HG03565 (cell line): Measurements from ENCODE around the gene RBKS.
"Not testable (repeated sequence)": the region's sequence is repeated elsewhere in the genome, so short reads cannot be mapped to it uniquely, and the experiment has no call there.

Experiments
- ATAC-seq: cut with Tn5 transposase; IDR thresholded peaks from one replicate; pipeline ENCODE4 v1.9.1; 2021; ENCODE audit warnings: mild to moderate bottlenecking, moderate library complexity; ENCODE audit not compliant: unreplicated experiment

Gene RBKS

DNA sequence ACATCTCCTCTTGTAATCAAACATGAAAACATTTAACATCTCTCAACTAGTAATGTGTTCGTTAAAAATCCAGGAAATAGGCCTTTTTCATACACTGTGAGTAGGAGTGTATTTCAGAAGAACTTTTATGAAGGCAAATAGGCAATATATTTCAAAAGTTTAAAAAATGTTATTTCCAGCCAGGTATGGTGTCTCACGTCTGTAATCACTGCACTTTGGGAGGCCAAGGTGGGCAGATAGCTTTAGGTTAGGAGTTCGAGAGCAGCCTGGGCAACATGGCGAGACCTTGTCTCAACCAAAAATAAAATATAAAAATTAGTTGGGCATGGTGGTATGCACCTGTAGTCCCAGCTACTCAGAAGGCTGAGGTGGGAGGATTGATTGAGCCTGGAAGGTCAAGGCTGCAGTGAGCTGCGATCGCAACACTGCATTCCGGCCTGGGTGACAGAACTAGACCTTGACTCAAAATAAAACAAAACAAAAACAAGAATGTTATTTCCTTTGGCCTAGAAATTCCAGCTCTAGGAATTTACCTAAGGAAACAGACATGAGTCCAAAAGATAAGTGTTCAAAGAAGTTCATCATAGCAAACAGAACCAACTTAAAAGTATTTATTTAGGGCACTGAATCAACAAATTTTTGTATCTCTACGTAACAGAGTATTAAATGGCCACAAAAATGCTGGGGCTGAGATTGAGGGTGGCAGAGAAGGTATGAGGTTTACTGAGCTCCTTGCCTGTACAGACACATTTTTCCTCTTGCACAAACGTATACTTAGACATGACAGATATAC lies 14.9 kb downstream of the RBKS start:
- no peak for ATAC-seq

DNA sequence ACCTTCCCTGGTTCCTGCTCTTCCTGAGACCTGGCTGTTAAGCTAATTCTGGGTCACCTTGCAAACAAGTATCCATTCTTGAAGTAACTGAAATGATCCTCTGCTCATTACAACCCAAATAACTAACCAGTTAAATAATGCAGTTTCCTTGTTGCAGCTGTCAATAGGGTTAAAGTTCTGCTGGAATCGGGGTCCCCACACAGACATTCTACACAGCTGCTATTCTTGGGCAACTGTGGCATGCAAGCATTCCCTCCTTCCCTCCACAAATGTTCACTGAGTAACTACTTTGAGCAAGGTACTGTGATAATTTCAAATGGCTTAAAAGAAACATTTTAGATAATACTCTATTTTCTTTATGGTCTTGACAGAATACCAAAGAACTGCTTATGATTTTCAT lies 17.1 kb downstream of the RBKS start:
- no peak for ATAC-seq

DNA sequence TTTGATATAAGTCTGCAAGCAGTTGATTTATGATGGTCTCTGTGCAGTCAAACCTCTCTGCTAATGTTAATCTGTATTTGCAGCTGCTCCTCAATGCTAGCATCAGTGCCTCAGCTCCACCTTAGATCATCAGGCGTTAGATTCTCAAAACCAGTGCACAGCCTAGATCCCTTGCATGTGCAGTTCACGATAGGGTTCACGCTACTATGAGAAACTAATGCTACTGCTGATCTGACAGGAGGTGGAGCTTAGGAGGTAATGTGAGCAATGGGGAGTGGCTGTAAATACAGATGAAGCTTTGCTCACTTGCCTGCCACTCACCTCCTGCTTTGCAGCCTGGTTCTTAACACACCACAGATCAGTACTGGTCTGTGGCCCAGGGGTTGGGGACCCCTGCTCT lies 18.4 kb downstream of the RBKS start:
- ATAC-seq, result no peak

DNA sequence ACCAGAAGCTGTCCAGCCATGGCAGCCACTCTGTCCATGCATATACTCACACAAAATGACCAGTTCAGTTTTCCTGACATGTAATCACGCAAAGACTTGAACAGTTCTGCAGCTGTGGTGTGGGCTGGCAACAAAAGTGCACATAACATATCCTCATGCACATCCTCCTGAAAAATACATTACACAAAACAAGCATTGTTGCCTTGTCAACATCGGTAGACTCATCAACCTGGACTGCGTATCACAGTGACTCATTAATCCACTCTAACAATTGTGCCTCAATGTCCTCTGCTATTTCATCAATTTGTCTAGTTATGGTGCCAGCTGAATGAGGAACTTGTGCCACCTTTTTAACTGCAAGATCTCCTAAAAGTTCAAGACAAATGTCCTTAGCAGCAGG lies 19.5 kb downstream of the RBKS start:
- ATAC-seq, result no peak

DNA sequence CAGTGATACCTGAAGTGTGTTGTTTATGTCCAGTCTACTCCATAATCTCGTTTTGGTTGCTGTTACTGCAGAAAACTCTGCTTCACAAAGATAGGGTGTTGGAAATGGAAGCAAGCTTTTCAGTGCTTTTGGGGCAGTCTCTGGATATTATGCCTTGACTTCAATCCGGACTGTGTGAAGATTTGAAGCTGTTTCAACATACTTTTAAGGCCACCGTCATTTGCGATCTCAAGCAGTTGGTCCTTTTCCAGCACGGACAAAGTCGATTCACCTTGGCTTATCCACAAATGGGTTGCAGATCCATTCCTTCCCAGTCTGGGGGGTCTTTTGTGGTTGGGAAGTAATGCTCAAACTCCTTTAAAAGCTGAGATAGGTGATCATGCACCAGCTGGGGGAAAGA lies 20.4 kb downstream of the RBKS start:
- ATAC-seq, result no peak

DNA sequence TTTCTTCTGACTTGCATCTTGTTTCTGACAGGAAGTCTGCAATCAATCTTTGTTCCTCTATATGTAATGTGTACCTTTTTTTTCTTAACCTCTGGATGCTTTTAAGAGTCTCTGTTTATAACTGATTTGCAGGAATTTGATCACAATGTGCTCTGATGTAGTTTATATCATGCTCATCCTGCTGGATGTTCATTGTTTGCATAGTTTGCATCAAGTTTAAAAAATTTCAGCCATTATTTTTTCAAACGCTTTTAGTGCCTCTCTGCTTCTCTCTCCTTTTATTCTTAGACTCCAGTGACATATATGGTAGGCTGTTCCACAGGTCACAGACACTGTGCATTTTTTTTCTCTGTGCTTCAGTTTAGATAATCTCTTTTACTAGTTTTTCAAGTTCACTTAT lies 23.9 kb downstream of the RBKS start:
- ATAC-seq, result no peak

DNA sequence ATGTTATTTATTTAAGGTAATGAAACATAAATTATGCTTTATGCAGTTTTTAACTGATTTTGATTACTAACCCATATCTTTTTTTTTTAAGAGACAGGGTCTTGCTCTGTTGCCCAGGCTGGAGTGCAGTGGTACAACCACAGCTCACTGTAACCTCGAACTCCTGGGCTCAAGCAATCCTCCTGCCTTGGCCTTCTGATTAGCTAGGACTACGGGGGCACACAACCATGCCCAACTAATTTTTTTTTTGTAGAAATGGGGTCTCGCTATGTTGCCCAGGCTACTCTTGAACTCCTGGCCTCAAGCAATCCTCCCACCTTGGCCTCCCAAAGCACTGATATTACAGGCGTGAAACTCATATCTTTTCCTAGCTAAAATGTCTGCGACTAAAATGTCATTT lies 26.2 kb downstream of the RBKS start:
- ATAC-seq, result not testable (repeated sequence)

DNA sequence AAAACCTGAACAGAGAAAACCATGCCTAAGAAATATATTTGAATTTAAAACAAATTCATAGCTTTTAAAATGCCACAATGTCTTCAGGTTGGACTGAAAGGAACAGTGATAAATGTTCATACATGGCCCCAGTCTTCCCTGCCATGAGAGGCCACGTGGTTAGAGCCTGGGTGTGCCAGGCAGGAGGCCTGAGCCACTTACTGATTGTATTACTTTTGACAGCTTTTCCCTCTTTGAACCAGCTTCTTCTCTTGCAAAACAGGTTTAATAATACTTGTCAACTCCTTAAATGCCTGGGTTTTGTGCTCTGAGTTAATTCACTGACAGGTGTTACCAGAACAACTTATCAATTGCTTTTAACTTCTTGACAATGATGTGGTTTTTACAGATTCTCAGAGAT lies 27.0 kb downstream of the RBKS start:
- ATAC-seq, result no peak

DNA sequence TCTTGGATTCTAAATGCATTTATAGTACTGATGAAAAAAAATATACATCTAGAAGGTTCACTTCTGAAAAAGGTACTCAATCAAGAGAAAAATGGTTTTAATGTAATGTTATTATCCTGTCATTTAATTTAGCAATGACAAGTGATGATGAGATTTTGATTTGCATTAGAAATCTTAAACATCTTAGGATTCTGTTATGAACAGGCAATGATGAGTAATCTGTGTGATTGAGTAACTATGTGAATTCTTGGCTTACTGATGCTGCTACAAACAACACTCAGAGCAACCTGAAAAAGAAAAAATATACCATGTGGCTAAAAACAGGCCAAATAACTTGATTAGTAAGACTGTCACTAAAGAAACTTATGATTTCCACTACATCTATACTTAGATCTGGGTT lies 30.1 kb downstream of the RBKS start:
- ATAC-seq, result no peak

DNA sequence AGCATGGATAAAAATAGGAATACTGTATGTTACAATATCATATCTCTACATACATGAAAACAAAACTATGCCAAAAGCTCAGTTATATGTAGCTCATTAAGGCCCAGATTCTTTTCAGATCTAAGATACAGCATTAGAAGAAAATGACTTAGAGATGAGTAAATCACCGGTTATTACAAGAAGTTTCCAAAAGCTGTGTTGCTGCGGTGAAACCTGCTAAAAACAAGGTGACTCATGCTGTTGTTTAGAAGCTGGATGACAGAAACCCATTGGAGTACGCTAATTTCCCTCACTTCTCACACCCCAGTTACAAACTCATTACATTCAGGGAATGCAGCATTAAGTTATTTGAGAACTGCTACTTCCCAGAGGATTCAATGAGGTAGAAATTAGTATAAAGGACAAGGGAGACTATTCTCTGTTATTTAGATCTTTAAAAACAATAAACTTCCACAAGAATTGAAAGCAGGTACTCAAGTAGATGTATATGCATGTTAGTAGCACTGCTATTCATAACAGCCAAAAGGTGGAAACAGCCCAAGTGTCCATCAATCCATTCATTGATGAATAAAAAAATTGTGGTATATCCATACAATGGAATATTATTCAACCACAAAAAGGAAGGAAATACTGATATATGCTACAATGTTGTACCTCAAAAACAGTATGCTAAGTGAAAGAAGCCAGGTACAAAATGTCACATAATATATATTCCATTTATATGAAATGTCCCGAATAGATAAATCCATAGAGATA lies 32.6 kb downstream of the RBKS start:
- ATAC-seq, result no peak

DNA sequence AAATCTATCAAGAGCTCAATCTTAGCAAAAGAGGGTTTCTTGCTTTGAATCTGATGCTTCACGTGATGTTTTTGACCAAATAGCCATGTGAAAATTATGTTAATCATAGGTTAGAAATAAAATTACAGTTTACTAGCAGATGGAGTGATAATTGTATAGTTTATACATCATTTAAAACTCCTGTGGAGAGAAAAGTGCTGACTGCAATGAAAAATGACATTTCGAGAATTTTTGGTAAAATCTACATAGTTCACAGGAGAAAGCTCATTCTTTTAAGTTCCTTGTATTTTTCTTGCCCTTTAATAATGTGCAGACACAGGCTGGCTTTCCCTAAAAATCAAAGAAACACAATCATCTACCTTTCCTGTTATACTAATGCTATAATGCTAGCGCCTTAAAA lies 33.2 kb downstream of the RBKS start:
- no peak for ATAC-seq

DNA sequence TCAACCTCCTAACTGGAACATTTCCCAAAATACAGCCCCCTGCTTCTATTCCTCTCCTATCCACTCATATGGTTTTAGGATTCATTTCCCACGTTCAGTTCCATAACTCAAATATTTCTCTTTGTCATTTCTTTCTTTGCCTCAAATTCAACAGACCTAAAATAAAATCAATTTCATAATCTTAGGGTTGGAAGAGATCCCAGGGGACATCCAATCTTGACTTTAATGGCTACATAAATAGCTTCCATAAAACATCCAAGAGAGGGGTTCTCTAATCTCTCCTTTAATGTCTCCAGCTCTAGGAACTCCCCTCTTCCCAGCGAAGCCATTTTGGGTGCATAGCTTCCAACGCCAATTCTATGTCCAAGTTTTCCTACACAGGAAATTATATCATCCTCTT lies 33.8 kb downstream of the RBKS start:
- no peak for ATAC-seq

DNA sequence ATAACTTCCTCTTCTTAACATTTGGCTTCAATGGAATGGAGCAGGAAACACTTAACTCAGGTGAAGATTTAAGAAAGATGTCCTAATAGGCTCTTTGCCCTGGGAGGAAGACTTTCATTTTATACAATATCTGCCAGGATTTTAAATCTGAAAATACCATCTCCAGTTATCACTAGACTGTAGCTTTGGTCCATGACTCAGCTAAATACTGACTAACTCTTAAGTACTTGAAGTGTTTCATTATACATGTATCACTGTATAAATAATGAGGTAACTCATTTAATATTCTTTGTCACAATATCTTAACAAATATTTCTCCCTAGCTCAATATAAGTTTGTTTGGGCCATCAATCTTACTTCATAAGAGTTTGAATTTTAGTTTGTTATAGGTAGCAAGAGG lies 34.7 kb downstream of the RBKS start:
- no peak for ATAC-seq

DNA sequence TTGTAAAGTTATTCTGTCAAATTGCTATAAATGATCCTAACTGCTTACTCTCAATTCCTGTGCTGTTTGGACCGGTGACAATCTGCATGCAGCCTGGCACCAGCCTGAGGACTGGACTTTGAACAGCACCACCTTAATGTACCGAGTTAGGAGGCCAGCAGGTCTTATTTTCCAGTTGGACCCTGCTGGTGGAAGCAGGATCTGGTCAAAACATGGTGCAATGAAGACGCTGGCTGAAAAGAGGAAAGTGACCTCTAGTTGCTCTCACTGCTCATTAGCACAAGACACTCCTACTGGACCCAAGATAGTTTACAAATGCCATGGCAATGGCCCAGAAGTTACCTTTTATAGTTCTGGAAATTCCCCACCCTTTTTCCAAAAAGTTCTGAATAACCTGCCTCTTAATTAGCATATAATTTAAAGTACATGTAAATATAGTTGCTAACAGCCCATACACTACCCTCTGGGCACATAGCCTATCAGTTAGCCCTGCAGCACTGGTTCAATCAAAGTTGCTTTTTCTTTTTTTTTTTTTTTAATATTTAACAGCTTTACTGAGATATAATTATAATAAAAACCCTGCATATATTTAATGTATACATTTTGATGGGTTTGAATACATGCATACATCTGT lies 35.8 kb downstream of the RBKS start:
- ATAC-seq, result no peak

DNA sequence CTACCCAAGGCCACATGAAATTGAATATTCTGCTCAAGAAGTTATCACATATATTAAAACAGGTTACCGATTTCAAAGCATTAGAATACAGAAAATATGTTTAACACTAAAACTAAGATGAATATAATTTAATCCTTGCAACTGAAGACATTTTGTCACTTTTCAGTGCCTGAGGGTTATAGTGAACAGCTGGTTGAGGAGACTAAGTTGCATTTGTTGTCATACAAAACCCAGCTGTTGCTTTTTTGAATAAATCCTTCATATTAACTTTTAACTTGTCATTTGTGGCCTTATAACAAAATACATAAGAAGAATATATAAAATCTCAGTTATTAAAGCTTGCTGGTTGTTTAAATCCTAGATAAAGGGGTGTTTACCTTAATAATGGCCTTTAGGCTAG lies 37.5 kb downstream of the RBKS start:
- no peak for ATAC-seq

DNA sequence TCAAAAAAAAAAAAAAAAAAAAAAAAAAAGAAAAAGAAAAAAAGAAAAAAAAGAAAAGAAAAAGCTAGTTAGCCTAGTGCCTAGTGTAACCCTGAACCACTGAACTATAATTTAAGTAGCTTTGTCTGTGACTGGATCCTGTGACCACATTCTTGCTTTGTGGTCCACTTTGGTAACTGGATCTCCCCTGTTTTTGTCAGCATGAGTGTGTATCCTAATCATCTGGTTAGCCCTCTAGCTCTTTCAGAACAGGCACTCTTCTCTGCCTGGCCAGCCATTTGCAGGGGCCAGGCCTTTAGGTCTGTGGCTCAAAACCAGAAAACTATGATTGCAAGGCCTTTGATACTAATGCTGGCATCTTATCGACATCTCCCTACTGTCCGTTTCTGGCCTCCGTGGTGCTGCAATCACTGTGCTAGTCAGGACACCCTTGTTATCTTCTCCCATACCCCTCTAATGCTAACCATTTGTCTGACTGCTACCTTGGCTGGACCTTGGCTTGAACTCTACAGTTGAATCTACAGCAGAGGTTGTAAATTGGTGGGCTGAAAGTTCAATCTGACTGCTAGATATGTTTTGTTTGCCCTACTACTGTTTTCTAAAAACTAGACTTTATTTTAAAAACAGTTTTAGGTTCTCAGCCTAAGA lies 40.5 kb downstream of the RBKS start:
- no peak for ATAC-seq

DNA sequence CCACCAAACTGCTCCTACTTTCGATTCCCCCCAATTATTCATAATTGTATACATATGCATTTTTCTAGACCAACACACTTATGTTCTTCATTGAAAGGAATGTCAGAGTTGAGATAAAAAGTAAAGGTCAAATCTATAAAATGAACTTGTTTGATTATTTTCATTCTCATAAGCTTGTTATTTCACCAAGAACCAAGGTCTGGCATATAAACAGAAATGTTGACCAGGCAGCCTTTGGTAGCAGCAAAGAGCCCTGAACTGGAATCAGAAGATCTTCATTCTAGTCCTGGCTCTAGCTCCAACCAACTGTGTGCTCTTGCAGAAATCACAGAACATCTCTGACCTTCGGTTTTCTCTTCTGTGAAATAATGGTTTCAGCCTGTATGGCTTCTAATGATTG lies 42.9 kb downstream of the RBKS start:
- ATAC-seq, result no peak

DNA sequence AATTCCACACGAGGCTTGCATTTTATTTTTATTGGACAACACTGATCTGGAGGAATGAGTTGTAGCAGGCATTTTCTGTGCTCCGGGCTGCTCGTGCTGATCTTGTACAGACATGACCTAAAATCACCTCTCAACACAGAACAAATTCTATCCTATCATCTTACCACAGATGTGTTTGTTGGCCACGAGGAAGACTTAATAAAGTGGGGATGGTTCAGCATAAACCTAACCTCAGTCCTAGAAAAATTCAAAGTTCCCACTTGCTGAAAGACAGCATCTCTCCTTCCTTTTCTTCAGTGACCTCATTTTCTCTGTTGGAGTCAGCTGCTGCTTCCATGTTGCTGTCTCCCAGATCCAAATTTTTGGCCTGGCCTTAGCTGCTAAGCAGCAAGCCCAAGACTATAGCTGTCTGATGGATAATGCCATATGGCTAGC lies 45.3 kb downstream of the RBKS start:
- ATAC-seq, result no peak

DNA sequence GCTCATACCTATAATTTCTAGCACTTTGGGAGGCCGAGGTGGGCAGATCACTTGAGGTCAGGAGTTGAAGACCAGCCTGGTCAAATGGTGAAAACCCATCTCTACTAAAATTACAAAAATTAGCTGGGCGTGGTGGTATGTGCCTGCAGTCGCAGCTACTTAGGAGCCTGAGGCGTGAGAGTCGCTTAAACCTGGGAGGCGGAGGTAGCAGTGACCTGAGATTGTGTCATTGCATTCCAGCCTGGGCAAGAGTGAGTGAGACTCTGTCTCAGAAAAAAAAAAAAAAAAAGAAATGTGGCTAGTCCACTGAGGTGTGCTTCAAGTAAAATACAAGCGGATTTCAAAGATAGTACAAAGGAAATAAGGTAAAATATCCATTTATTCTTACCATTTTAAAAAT lies 46.2 kb downstream of the RBKS start:
- no peak for ATAC-seq

DNA sequence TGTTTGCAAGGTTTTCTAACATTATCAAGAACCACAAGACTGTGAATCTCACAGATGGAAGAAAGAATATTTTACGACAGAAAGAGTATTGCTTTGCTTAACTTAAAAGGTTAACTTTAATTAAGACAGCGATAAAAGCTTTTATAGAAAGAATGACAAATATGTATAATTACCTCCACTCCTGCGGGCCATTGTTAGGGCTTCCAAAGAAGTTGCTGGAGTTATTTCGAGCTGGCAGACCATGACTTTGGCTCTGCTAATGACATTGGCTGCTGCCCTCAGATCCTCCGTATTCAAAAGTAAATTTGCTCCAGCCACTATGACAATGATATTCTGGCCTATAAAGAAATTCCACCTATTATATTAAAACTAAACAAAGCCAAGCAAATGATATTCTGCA lies 47.3 kb downstream of the RBKS start:
- ATAC-seq, result no peak

DNA sequence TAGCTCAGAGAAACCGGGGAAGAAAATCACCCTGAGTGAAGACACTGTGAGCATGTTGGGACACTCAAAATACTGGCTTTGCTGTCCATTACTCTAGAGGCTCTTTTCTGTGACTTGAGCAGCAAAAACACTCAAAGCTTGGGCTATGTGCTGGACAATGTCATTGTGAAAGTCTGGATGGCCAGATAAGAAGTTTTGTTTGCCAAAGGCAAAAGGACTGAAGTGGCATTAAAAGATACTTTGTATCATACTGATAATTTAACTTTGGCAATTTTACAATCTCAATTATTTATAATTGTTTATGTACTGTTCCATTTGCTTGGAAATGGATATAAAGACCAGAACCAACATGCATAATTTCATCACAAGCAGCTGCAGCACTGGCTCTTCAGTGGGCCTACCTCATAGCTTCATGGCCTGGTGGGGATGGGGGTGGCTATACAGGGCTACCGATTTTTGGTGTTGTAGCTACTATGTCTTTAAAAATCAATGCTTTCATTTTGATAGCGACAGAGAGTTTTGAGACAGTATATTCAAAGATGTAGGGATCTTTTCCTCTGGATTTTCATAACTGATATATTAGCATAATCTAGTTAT lies 51.1 kb downstream of the RBKS start:
- no peak for ATAC-seq
